ENCODE data around the gene RPL13A. TPM values are rescaled to one million over a fixed set of nuclear protein-coding genes. Genes with fewer than 3 reads are reported as not detected.
"Not testable (repeated sequence)": the region's sequence is repeated elsewhere in the genome, so short reads cannot be mapped to it uniquely, and the experiment has no call there.

RPL13A gene
- total and polyA plus RNA-seq, 2 donors from 2014 or later: 2,090 to 3,309 TPM

DNA sequence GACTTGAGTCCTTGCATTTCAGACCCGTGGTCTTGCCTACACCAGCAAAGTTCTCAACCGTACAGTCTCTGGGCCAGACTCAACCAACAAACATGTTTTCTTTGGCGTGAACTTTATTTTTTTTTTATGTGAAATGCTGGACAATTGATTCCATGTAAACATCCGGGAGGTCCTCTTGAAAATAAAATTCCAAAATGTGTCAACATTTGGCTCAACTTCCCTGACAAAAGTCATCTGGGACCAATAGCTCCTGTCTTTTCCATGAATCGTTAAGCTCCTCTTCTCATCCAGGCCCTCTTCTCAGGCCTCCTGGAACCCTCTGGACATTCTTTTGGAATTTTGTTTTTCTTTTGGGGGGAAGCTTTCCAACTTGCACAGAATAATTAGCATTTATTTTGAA, 31.6 kb upstream of the RPL13A start:
- no peak overlapping the region for H3K27ac ChIP-seq (ENCODE audit: low read depth in 2 of 2, low read length in 2 of 2)
- no peaks in the 10 kb centered on the region for H3K9me3 ChIP-seq (ENCODE audit: control insufficient read depth in 2 of 3, insufficient read depth in 1 of 3, low read length in 3 of 3)
- H3K27me3 ChIP-seq (ENCODE audit: control insufficient read depth, insufficient read depth, low read length): no peaks in the 10 kb centered on the region
- H3K4me3 ChIP-seq (ENCODE audit: low read length in 3 of 3): no peak overlapping the region
- H3K4me1 ChIP-seq (ENCODE audit: control insufficient read depth in 2 of 3, insufficient read depth in 2 of 3, low read depth in 1 of 3, low read length in 3 of 3): peaks cover 0 to 3% (median 3%) of the 10 kb centered on the region in 3 donors
- FAIRE-seq (no peak), DNase-seq (peak in 2 of 5 donors; percentile 80 to 92)
- H3K36me3 ChIP-seq (ENCODE audit: control insufficient read depth in 2 of 3, insufficient read depth in 3 of 3, low read length in 3 of 3): no peaks in the 10 kb centered on the region
- intact Hi-C loops (cut with DNase I): no loop called here
- TF ChIP-seq, protein P1, sequence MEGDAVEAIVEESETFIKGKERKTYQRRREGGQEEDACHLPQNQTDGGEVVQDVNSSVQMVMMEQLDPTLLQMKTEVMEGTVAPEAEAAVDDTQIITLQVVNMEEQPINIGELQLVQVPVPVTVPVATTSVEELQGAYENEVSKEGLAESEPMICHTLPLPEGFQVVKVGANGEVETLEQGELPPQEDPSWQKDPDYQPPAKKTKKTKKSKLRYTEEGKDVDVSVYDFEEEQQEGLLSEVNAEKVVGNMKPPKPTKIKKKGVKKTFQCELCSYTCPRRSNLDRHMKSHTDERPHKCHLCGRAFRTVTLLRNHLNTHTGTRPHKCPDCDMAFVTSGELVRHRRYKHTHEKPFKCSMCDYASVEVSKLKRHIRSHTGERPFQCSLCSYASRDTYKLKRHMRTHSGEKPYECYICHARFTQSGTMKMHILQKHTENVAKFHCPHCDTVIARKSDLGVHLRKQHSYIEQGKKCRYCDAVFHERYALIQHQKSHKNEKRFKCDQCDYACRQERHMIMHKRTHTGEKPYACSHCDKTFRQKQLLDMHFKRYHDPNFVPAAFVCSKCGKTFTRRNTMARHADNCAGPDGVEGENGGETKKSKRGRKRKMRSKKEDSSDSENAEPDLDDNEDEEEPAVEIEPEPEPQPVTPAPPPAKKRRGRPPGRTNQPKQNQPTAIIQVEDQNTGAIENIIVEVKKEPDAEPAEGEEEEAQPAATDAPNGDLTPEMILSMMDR (IDR thresholded peaks at IDR 0.05; ENCODE audit: borderline replicate concordance, extremely low read depth, insufficient read depth): no peak
- H3K9ac ChIP-seq (ENCODE audit: low read length in 3 of 3): no peak overlapping the region

DNA sequence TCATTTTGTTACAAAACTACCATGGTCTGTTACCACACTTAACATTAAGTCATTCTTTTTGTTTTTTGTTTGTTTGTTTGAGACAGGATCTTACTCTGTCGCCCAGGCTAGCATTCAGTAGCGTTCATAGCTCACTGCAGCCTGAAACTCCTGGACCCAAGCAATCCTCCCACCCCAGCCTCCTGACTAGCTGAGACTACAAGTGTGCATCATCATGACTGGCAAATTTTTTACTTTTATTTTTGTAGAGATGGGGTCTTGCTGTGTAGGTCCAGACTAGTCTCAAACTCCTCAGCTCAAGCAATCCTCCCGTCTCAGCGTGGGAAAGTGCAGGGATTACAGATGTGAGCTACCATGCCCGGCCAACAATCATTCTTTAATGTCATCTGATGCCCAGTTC, 31.1 kb upstream of the RPL13A start:
- Histone ChIP-seq H3K4me3 (ENCODE audit: low read length in 3 of 3) (no peak overlapping the region), H3K27ac (ENCODE audit: low read depth in 2 of 2, low read length in 2 of 2) (peak overlapping the region in 1 of 2 donors; percentile 53), H3K36me3 (ENCODE audit: control insufficient read depth in 2 of 3, insufficient read depth in 3 of 3, low read length in 3 of 3) (no peaks in the 10 kb centered on the region), H3K9ac (ENCODE audit: low read length in 3 of 3) (no peak overlapping the region), H3K27me3 (ENCODE audit: control insufficient read depth, insufficient read depth, low read length) (no peaks in the 10 kb centered on the region), H3K4me1 (ENCODE audit: control insufficient read depth in 2 of 3, insufficient read depth in 2 of 3, low read depth in 1 of 3, low read length in 3 of 3) (peaks cover 0 to 3% (median 3%) of the 10 kb centered on the region in 3 donors), H3K9me3 (ENCODE audit: control insufficient read depth in 2 of 3, insufficient read depth in 1 of 3, low read length in 3 of 3) (no peaks in the 10 kb centered on the region)
- FAIRE-seq: no peak
- TF ChIP-seq, protein P1 (IDR thresholded peaks at IDR 0.05; ENCODE audit: borderline replicate concordance, extremely low read depth, insufficient read depth): no peak
- intact Hi-C loops (cut with DNase I): no loop called here
- DNase-seq: no peak

DNA sequence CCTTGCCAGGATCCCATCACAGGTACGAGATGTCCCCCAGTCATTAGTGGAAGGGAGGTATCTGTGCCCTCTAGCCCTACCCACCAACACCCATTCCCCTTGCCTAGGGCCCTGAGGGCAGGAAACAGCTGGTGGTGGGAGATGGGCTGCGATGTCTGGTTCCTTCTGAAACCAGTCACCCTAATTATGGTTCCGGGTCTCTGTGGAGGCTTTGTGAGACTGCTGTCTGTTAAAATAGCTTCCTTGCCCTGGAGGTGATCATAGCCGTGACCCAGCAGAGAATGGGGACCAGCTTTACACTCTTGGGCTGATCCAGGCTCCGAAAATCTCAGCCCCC, 28.9 kb upstream of the RPL13A start:
- Histone ChIP-seq H3K36me3 (ENCODE audit: control insufficient read depth in 2 of 3, insufficient read depth in 3 of 3, low read length in 3 of 3) (no peaks in the 10 kb centered on the region), H3K27me3 (ENCODE audit: control insufficient read depth, insufficient read depth, low read length) (no peaks in the 10 kb centered on the region), H3K4me3 (ENCODE audit: low read length in 3 of 3) (no peak overlapping the region), H3K9ac (ENCODE audit: low read length in 3 of 3) (peak overlapping the region in 1 of 3 donors; percentile 16), H3K27ac (ENCODE audit: low read depth in 2 of 2, low read length in 2 of 2) (peak overlapping the region; percentile 51 to 81), H3K9me3 (ENCODE audit: control insufficient read depth in 2 of 3, insufficient read depth in 1 of 3, low read length in 3 of 3) (no peaks in the 10 kb centered on the region), H3K4me1 (ENCODE audit: control insufficient read depth in 2 of 3, insufficient read depth in 2 of 3, low read depth in 1 of 3, low read length in 3 of 3) (peaks cover 0 to 2% (median 0%) of the 10 kb centered on the region in 3 donors)
- DNase-seq (no peak), FAIRE-seq (no peak)
- TF ChIP-seq, protein P1 (IDR thresholded peaks at IDR 0.05; ENCODE audit: borderline replicate concordance, extremely low read depth, insufficient read depth): no peak
- intact Hi-C loops (cut with DNase I): no loop called here

DNA sequence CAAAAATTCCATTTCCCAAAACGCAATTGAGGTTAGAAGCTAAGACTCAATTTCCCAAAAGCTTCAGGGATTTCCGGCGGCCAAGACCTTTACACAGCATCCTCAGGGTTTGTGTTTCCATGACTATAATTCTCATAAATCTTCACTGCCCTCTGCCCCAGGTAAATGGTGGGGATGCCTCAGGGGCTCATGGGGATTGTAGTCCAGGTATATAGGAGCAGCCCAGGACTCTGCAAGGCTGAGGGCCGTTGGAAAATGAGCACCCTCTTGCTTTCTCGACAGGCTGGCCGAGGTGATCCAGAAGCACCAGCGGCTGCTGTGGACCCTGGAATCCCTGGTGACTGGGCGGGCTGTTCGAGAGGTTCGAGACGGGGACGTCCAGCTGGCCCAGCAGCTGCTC, 28.0 kb upstream of the RPL13A start:
- DNase-seq (no peak), FAIRE-seq (no peak)
- H3K27ac ChIP-seq (ENCODE audit: low read depth in 2 of 2, low read length in 2 of 2): no peak overlapping the region
- TF ChIP-seq, protein P1 (IDR thresholded peaks at IDR 0.05; ENCODE audit: borderline replicate concordance, extremely low read depth, insufficient read depth): no peak
- no peak overlapping the region for H3K9ac ChIP-seq (ENCODE audit: low read length in 3 of 3)
- no peaks in the 10 kb centered on the region for H3K27me3 ChIP-seq (ENCODE audit: control insufficient read depth, insufficient read depth, low read length)
- no peaks in the 10 kb centered on the region for H3K4me1 ChIP-seq (ENCODE audit: control insufficient read depth in 2 of 3, insufficient read depth in 2 of 3, low read depth in 1 of 3, low read length in 3 of 3)
- intact Hi-C loops (cut with DNase I): no loop called here
- H3K36me3 ChIP-seq (ENCODE audit: control insufficient read depth in 2 of 3, insufficient read depth in 3 of 3, low read length in 3 of 3): no peaks in the 10 kb centered on the region
- no peaks in the 10 kb centered on the region for H3K9me3 ChIP-seq (ENCODE audit: control insufficient read depth in 2 of 3, insufficient read depth in 1 of 3, low read length in 3 of 3)
- H3K4me3 ChIP-seq (ENCODE audit: low read length in 3 of 3): no peak overlapping the region

DNA sequence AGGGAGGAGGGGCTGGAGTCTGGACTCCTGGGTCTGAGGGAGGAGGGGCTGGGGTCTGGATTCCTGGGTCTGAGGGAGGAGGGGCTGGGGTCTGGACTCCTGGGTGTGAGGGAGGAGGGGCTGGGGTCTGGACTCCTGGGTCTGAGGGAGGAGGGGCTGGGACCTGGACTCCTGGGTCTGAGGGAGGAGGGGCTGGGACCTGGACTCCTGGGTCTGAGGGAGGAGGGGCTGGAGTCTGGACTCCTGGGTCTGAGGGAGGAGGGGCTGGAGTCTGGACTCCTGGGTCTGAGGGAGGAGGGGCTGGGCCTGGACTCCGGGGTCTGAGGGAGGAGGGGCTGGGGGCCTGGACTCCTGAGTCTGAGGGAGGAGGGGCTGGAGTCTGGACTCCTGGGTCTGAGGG, 26.3 kb upstream of the RPL13A start:
- H3K36me3 ChIP-seq (ENCODE audit: control insufficient read depth in 2 of 3, insufficient read depth in 3 of 3, low read length in 3 of 3); H3K9ac ChIP-seq (ENCODE audit: low read length in 3 of 3); intact Hi-C loops (cut with DNase I); FAIRE-seq; H3K27ac ChIP-seq (ENCODE audit: low read depth in 2 of 2, low read length in 2 of 2); H3K9me3 ChIP-seq (ENCODE audit: control insufficient read depth in 2 of 3, insufficient read depth in 1 of 3, low read length in 3 of 3); DNase-seq; H3K4me3 ChIP-seq (ENCODE audit: low read length in 3 of 3); H3K4me1 ChIP-seq (ENCODE audit: control insufficient read depth in 2 of 3, insufficient read depth in 2 of 3, low read depth in 1 of 3, low read length in 3 of 3); H3K27me3 ChIP-seq (ENCODE audit: control insufficient read depth, insufficient read depth, low read length): not testable (repeated sequence)
